H9 (cell line): ENCODE data around the gene HLA-F. TPM values are rescaled to one million over a fixed set of nuclear protein-coding genes. Genes with fewer than 3 reads are reported as not detected.

Experiments
- DNase-seq: peaks from one replicate; pipeline ENCODE4 v3.0.0-alpha.2; 2017
- H2AFZ ChIP-seq: one replicate; pipeline ENCODE4 v1.6.1; 2013; ENCODE audit warnings: mild to moderate bottlenecking, low read length, control low read depth, moderate library complexity
- H2AK5ac ChIP-seq: 2 replicates; pipeline ENCODE4 v1.6.1; 2013; ENCODE audit warnings: low read length, control low read depth, mixed read lengths; ENCODE audit not compliant: insufficient read length
- H2BK120ac ChIP-seq: one replicate; pipeline ENCODE4 v1.6.1; 2013; ENCODE audit warnings: low read depth, mild to moderate bottlenecking, low read length, control low read depth, inconsistent platforms; ENCODE audit not compliant: poor library complexity, severe bottlenecking
- H2BK12ac ChIP-seq: 2 replicates; pipeline ENCODE4 v1.6.1; 2013; ENCODE audit warnings: low read length, control low read depth, mixed read lengths, low read depth; ENCODE audit not compliant: insufficient read length
- H2BK15ac ChIP-seq: 2 replicates; pipeline ENCODE4 v1.6.1; 2013; ENCODE audit warnings: low read depth, low read length, control low read depth
- H2BK20ac ChIP-seq: one replicate; pipeline ENCODE4 v1.6.1; 2013; ENCODE audit warnings: low read depth, mild to moderate bottlenecking, low read length, control low read depth, inconsistent platforms; ENCODE audit not compliant: poor library complexity, severe bottlenecking
- H2BK5ac ChIP-seq: 2 replicates; pipeline ENCODE4 v1.6.1; 2013; ENCODE audit warnings: low read length, control low read depth, mixed read lengths; ENCODE audit not compliant: insufficient read length
- H3K14ac ChIP-seq: 2 replicates; pipeline ENCODE4 v1.6.1; 2013; ENCODE audit warnings: low read length, control low read depth; ENCODE audit not compliant: insufficient read depth
- H3K18ac ChIP-seq: 2 replicates; pipeline ENCODE4 v1.6.1; 2013; ENCODE audit warnings: low read depth, mild to moderate bottlenecking, mixed read lengths, low read length, control low read depth; ENCODE audit not compliant: insufficient read length
- H3K23ac ChIP-seq: 2 replicates; pipeline ENCODE4 v1.6.1; 2013; ENCODE audit warnings: low read length, control low read depth, mixed read lengths, low read depth; ENCODE audit not compliant: insufficient read length
- H3K23me2 ChIP-seq: 2 replicates; pipeline ENCODE4 v1.6.1; 2013; ENCODE audit warnings: low read depth, mild to moderate bottlenecking, mixed read lengths, low read length, control low read depth; ENCODE audit not compliant: insufficient read length, poor library complexity, severe bottlenecking
- H3K27ac ChIP-seq: 2 replicates; pipeline ENCODE4 v1.5.1; 2013; ENCODE audit warnings: low read length, control low read depth, mixed read lengths, low read depth; ENCODE audit not compliant: insufficient read length
- H3K27me3 ChIP-seq: 2 replicates; pipeline ENCODE4 v1.6.1; 2013; ENCODE audit warnings: low read length, control low read depth, inconsistent platforms; ENCODE audit not compliant: insufficient read depth
- H3K4ac ChIP-seq: 2 replicates; pipeline ENCODE4 v1.6.1; 2013; ENCODE audit warnings: low read depth, mild to moderate bottlenecking, control low read depth, inconsistent platforms, low read length, moderate library complexity
- H3K4me1 ChIP-seq: 2 replicates; pipeline ENCODE4 v1.6.1; 2013; ENCODE audit warnings: low read length, control low read depth, inconsistent platforms; ENCODE audit not compliant: insufficient read depth
- H3K4me2 ChIP-seq: 2 replicates; pipeline ENCODE4 v1.6.1; 2013; ENCODE audit warnings: low read length, control low read depth, mixed read lengths; ENCODE audit not compliant: insufficient read length, insufficient read depth
- H3K56ac ChIP-seq: 2 replicates; pipeline ENCODE4 v1.6.1; 2013; ENCODE audit warnings: low read depth, mild to moderate bottlenecking, mixed read lengths, low read length, control low read depth; ENCODE audit not compliant: insufficient read length
- H3K79me1 ChIP-seq: 2 replicates; pipeline ENCODE4 v1.6.1; 2013; ENCODE audit warnings: low read depth, mild to moderate bottlenecking, moderate library complexity, low read length, control low read depth, inconsistent platforms; ENCODE audit not compliant: insufficient read depth, poor library complexity, severe bottlenecking
- H3K79me2 ChIP-seq: 2 replicates; pipeline ENCODE4 v1.6.1; 2013; ENCODE audit warnings: low read length, control low read depth, inconsistent platforms; ENCODE audit not compliant: insufficient read depth
- H3K9ac ChIP-seq: 2 replicates; pipeline ENCODE4 v1.6.1; 2013; ENCODE audit warnings: low read length, control low read depth, mixed read lengths; ENCODE audit not compliant: insufficient read length; ENCODE audit errors: extremely low read depth
- H3K9me3 ChIP-seq: one replicate; pipeline ENCODE4 v1.6.1; 2013; ENCODE audit warnings: low read depth, low read length, inconsistent platforms; ENCODE audit not compliant: control insufficient read depth
- H3T11ph ChIP-seq: one replicate; pipeline ENCODE4 v1.6.1; 2013; ENCODE audit warnings: mild to moderate bottlenecking, low read length, control low read depth, inconsistent platforms
- H4K20me1 ChIP-seq: one replicate; pipeline ENCODE4 v1.6.1; 2013; ENCODE audit not compliant: control insufficient read depth, insufficient read length, insufficient read depth
- H4K5ac ChIP-seq: 2 replicates; pipeline ENCODE4 v1.6.1; 2013; ENCODE audit warnings: low read depth, mild to moderate bottlenecking, mixed read lengths, low read length, control low read depth; ENCODE audit not compliant: insufficient read length
- H4K8ac ChIP-seq: replicated peaks from 2 replicates; pipeline ENCODE4 v1.6.1; 2013; ENCODE audit warnings: low read length, control low read depth, mixed read lengths, low read depth; ENCODE audit not compliant: insufficient read length
- H4K91ac ChIP-seq: 2 replicates; pipeline ENCODE4 v1.6.1; 2013; ENCODE audit warnings: low read depth, mild to moderate bottlenecking, moderate library complexity, mixed read lengths, low read length, control low read depth; ENCODE audit not compliant: insufficient read length
- H3K27ac Mint-ChIP-seq, 3 experiments: 2 replicates in 2 of 3; 3 replicates in 1 of 3; pipeline ENCODE4 v1.8.0; 2020 to 2021; ENCODE audit warnings: mixed read lengths in 3 of 3, mild to moderate bottlenecking in 1 of 3, moderate library complexity in 1 of 3
- H3K27me3 Mint-ChIP-seq: 2 replicates; pipeline ENCODE4 v1.8.0; 2021; ENCODE audit warnings: low read depth, mild to moderate bottlenecking, moderate library complexity, mixed read lengths
- H3K36me3 Mint-ChIP-seq, 3 experiments: 2 replicates in 2 of 3; 3 replicates in 1 of 3; pipeline ENCODE4 v1.8.0; 2020 to 2021; ENCODE audit warnings: low read depth in 3 of 3, mixed read lengths in 3 of 3; ENCODE audit not compliant: insufficient read depth in 1 of 3
- H3K4me1 Mint-ChIP-seq, 2 experiments: 2 replicates each; pipeline ENCODE4 v1.8.0; 2020; ENCODE audit warnings: mixed read lengths in 2 of 2
- H3K4me3 Mint-ChIP-seq, 2 experiments: 2 replicates in 1 of 2; 3 replicates in 1 of 2; pipeline ENCODE4 v1.8.0; 2020 to 2021; ENCODE audit warnings: mild to moderate bottlenecking in 2 of 2, mixed read lengths in 2 of 2, moderate library complexity in 1 of 2
- H3K9me3 Mint-ChIP-seq, 2 experiments: 2 replicates in 1 of 2; 3 replicates in 1 of 2; pipeline ENCODE4 v1.8.0; 2020; ENCODE audit warnings: mild to moderate bottlenecking in 2 of 2, mixed read lengths in 2 of 2, moderate library complexity in 1 of 2
- CTCF ChIP-seq: fragments of 200-600 bp; sonication (generic); conservative IDR thresholded peaks from 3 replicates; pipeline ENCODE4 v1.8.0; 2021; ENCODE audit warnings: antibody characterized with exemption, mild to moderate bottlenecking
- WGBS: extraction: QIAGEN DNeasy Blood & Tissue Kit; methylation state at CpG from one replicate; pipeline ENCODE4 v1.1.7; 2013; ENCODE audit warnings: missing lambda C conversion rate, low lambda C conversion rate, mixed read lengths; ENCODE audit not compliant: insufficient read length; ENCODE audit errors: extremely low coverage; 5-methylcytosine and 5-hydroxymethylcytosine counted together
- total RNA-seq: library from RNA; stranded (reverse); gene quantifications from 2 replicates; pipeline ENCODE4 v1.2.1, GENCODE V29; 2021

HLA-F gene
- total RNA-seq, 1 experiment from 2014 or later: 7.4 TPM

- H3K18ac ChIP-seq: no peak overlapping the region
- H3K4me1 Mint-ChIP-seq: peaks cover 23 to 27% of the 10 kb centered on the region in 2 experiments
These were observed 22.2 kb downstream of the HLA-F start for GRCh38 chr6:29745386-29745785.

More at GRCh38 chr6:29745386-29745785, 22.2 kb downstream of the HLA-F start:
- WGBS: no CpG with 5 or more reads among the region's 3 CpGs
- no peak overlapping the region for H2BK20ac ChIP-seq
- peak overlapping the region in 1 of 3 experiments; percentile 10; a peak in 1 of 7 replicates for H3K27ac Mint-ChIP-seq
- H3K56ac ChIP-seq: no peak overlapping the region
- no peak for DNase-seq
- no peak overlapping the region for H3K9ac ChIP-seq
- no peak overlapping the region for H2AK5ac ChIP-seq
- H3K23me2 ChIP-seq: peaks cover 11% of the 10 kb centered on the region
- H3K4me3 Mint-ChIP-seq: no peak overlapping the region; a peak in 1 of 5 replicates
- H3T11ph ChIP-seq: no peak overlapping the region
- no peak overlapping the region for H4K8ac ChIP-seq
- H2AFZ ChIP-seq: no peak overlapping the region
- H3K14ac ChIP-seq: no peak overlapping the region
- peaks cover 0 to 17% (median 6%) of the 10 kb centered on the region in 3 experiments; a peak in 6 of 7 replicates for H3K36me3 Mint-ChIP-seq
- no peaks in the 10 kb centered on the region for H3K4me1 ChIP-seq
- H3K27ac ChIP-seq: no peak overlapping the region
- H2BK12ac ChIP-seq: no peak overlapping the region
- H3K79me1 ChIP-seq: no peaks in the 10 kb centered on the region
- H3K4me2 ChIP-seq: no peak overlapping the region
- H3K27me3 Mint-ChIP-seq: peaks cover 45% of the 10 kb centered on the region
- no peak overlapping the region for H3K4ac ChIP-seq
- H3K79me2 ChIP-seq: no peaks in the 10 kb centered on the region
- no peaks in the 10 kb centered on the region for H4K20me1 ChIP-seq
- H3K9me3 Mint-ChIP-seq: peaks cover 0 to 4% of the 10 kb centered on the region in 2 experiments; a peak in 3 of 5 replicates
- no peaks in the 10 kb centered on the region for H3K9me3 ChIP-seq
- no peak overlapping the region for H3K23ac ChIP-seq
- H4K5ac ChIP-seq: no peak overlapping the region
- TF ChIP-seq CTCF: no peak
- no peak overlapping the region for H4K91ac ChIP-seq
- no peak overlapping the region for H2BK15ac ChIP-seq
- H3K27me3 ChIP-seq: peaks cover under 1% of the 10 kb centered on the region; the same call in 1 of the 2 replicates
- no peak overlapping the region for H2BK5ac ChIP-seq
- H2BK120ac ChIP-seq: no peak overlapping the region
